K562 (cell line): ENCODE results near the gene ACADSB. TPM values are rescaled to one million over a fixed set of nuclear protein-coding genes. Genes with fewer than 3 reads are reported as not detected.

Experiments
- BMI1 ChIP-seq: fragments of 150-350 bp; IDR thresholded peaks from 2 replicates; pipeline ENCODE4 v1.6.1; 2014; ENCODE audit warnings: low read length
- CBX2 ChIP-seq: fragments of 200-600 bp; sonication (generic); IDR thresholded peaks from one replicate; pipeline ENCODE4 v1.6.1; 2012; ENCODE audit warnings: mild to moderate bottlenecking, low read length, inconsistent platforms; ENCODE audit not compliant: insufficient read depth, poor library complexity, severe bottlenecking
- CBX8 ChIP-seq: fragments of 200-600 bp; sonication (generic); IDR thresholded peaks from 2 replicates; pipeline ENCODE4 v1.6.1; 2012; ENCODE audit warnings: borderline replicate concordance, mixed run types, low read depth, mild to moderate bottlenecking, moderate library complexity, mixed read lengths, low read length, control low read depth, inconsistent platforms; ENCODE audit not compliant: poor library complexity, severe bottlenecking; ENCODE audit errors: extremely low read depth
- HNRNPH1 ChIP-seq: fragments of 200-400 bp; formaldehyde crosslinking; optimal IDR thresholded peaks from 2 replicates; pipeline ENCODE3; 2017; ENCODE audit warnings: low read depth, mild to moderate bottlenecking, low read length, moderate library complexity
- KLF6 ChIP-seq: fragments of 250-450 bp; sonication (Bioruptor Pico); IDR thresholded peaks from 2 replicates; pipeline ENCODE4 v1.4.0; 2020; ENCODE audit warnings: mild to moderate bottlenecking, moderate library complexity, borderline replicate concordance
- RAD21 ChIP-seq, 2 experiments: fragments of 250-450 bp in 1 of 2; fragments of 450-650 bp in 1 of 2; sonication (Bioruptor Pico) in 1 of 2; formaldehyde crosslinking in 1 of 2; IDR thresholded peaks in 1 of 2; conservative IDR thresholded peaks in 1 of 2; 2 replicates each; pipeline versions ENCODE4 v1.4.0 to v1.8.0; 2020 to 2022; ENCODE audit warnings: mild to moderate bottlenecking in 2 of 2, moderate library complexity in 1 of 2
- RBM22 ChIP-seq: fragments of 200-400 bp; formaldehyde crosslinking; IDR thresholded peaks from 2 replicates; pipeline ENCODE4 v1.6.1; 2018; ENCODE audit warnings: low read length, low read depth; ENCODE audit not compliant: poor library complexity, severe bottlenecking
- TAF9B ChIP-seq: fragments of 450-650 bp; IDR thresholded peaks from 2 replicates; pipeline ENCODE4 v1.6.1; 2018; ENCODE audit warnings: mild to moderate bottlenecking; ENCODE audit not compliant: partially characterized antibody
- ZZZ3 ChIP-seq: fragments of 450-650 bp; IDR thresholded peaks from 2 replicates; pipeline ENCODE4 v1.6.1; 2016; ENCODE audit warnings: antibody characterized with exemption, mild to moderate bottlenecking, moderate library complexity
- polyA plus RNA-seq, 8 experiments: library from polyadenylated mRNA; depleted of rRNA in 4 of 8; stranded (reverse) in 5 of 8; unstranded in 3 of 8; fragments of >200 nt; fragmentation: Nextera tagmentation in 2 of 8; fragmentation: Illumina TruSeq in 1 of 8; extraction: Ambion mirVana in 2 of 8; extraction: Trizol in 1 of 8; gene quantifications; 2 replicates each; pipeline versions ENCODE4 v1.2.1 to v1.2.3, GENCODE V29; 2011 to 2014; ENCODE audit warnings: inconsistent platforms in 1 of 8, missing spikeins in 1 of 8
- total RNA-seq, 7 experiments: library from RNA; depleted of rRNA in 6 of 7; stranded (reverse); fragments of >200 nt in 6 of 7; fragmentation: Illumina TruSeq in 2 of 7; extraction: Trizol in 2 of 7; gene quantifications; 2 replicates each; pipeline versions ENCODE4 v1.2.1 to v1.2.3, GENCODE V29; 2011 to 2021; ENCODE audit warnings: low replicate concordance in 1 of 7
- TF ChIP-seq, protein P1 (sequence below): fragments of 250-450 bp; sonication (Bioruptor Pico); IDR thresholded peaks from 2 replicates; pipeline ENCODE4 v1.4.0; 2020
- TF ChIP-seq, protein P2 (sequence below): fragments of 450-650 bp; IDR thresholded peaks from 2 replicates; pipeline ENCODE4 v1.6.1; 2016; ENCODE audit warnings: borderline replicate concordance
- TF ChIP-seq, protein P3 (sequence below): sonication (generic); formaldehyde crosslinking; IDR thresholded peaks from 2 replicates; pipeline ENCODE4 v1.8.0; 2022; ENCODE audit warnings: mild to moderate bottlenecking, missing genetic modification reagents
- TF ChIP-seq, protein P4 (sequence below): sonication (generic); formaldehyde crosslinking; IDR thresholded peaks from 2 replicates; pipeline ENCODE4 v1.8.1; 2023; ENCODE audit warnings: mild to moderate bottlenecking, missing genetic modification reagents
- TF ChIP-seq, protein P5 (sequence below): sonication (generic); formaldehyde crosslinking; IDR thresholded peaks from 2 replicates; pipeline ENCODE4 v1.8.1; 2023; ENCODE audit warnings: mild to moderate bottlenecking, missing genetic modification reagents

ACADSB gene
- total and polyA plus RNA-seq, 9 of the 15 experiments (the other 6 are each of a cell fraction or from before 2014, with no cell fraction given): 2.9 to 9.1 (median 5.8) TPM

DNA sequence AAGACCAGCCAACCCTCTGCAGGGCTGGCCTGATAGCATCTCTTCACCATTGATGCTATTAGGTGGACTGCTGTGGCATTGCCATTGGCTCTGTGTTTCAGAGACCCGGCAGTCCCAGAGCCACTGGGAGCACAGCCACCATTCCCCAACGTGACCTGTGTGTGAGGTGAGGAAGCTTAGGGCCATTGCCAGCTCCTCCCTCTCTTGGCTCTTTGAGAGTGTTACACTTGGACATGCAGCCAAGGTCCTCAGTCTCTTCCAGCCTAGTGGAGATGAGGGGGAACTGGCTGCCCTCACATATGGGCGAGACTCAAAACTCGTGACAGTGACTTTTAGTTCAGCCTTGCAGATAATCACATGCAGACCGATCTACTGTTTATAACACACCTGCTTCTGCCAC is 87.6 kb downstream of the ACADSB start (continued):
- TF ChIP-seq, protein P1, sequence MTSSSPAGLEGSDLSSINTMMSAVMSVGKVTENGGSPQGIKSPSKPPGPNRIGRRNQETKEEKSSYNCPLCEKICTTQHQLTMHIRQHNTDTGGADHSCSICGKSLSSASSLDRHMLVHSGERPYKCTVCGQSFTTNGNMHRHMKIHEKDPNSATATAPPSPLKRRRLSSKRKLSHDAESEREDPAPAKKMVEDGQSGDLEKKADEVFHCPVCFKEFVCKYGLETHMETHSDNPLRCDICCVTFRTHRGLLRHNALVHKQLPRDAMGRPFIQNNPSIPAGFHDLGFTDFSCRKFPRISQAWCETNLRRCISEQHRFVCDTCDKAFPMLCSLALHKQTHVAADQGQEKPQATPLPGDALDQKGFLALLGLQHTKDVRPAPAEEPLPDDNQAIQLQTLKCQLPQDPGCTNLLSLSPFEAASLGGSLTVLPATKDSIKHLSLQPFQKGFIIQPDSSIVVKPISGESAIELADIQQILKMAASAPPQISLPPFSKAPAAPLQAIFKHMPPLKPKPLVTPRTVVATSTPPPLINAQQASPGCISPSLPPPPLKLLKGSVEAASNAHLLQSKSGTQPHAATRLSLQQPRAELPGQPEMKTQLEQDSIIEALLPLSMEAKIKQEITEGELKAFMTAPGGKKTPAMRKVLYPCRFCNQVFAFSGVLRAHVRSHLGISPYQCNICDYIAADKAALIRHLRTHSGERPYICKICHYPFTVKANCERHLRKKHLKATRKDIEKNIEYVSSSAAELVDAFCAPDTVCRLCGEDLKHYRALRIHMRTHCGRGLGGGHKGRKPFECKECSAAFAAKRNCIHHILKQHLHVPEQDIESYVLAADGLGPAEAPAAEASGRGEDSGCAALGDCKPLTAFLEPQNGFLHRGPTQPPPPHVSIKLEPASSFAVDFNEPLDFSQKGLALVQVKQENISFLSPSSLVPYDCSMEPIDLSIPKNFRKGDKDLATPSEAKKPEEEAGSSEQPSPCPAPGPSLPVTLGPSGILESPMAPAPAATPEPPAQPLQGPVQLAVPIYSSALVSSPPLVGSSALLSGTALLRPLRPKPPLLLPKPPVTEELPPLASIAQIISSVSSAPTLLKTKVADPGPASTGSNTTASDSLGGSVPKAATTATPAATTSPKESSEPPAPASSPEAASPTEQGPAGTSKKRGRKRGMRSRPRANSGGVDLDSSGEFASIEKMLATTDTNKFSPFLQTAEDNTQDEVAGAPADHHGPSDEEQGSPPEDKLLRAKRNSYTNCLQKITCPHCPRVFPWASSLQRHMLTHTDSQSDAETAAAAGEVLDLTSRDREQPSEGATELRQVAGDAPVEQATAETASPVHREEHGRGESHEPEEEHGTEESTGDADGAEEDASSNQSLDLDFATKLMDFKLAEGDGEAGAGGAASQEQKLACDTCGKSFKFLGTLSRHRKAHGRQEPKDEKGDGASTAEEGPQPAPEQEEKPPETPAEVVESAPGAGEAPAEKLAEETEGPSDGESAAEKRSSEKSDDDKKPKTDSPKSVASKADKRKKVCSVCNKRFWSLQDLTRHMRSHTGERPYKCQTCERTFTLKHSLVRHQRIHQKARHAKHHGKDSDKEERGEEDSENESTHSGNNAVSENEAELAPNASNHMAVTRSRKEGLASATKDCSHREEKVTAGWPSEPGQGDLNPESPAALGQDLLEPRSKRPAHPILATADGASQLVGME: no peak
- TF ChIP-seq RBM22: no peak
- no peak for TF ChIP-seq KLF6 (CRISPR knock-in tag)
- TF ChIP-seq, protein P2, sequence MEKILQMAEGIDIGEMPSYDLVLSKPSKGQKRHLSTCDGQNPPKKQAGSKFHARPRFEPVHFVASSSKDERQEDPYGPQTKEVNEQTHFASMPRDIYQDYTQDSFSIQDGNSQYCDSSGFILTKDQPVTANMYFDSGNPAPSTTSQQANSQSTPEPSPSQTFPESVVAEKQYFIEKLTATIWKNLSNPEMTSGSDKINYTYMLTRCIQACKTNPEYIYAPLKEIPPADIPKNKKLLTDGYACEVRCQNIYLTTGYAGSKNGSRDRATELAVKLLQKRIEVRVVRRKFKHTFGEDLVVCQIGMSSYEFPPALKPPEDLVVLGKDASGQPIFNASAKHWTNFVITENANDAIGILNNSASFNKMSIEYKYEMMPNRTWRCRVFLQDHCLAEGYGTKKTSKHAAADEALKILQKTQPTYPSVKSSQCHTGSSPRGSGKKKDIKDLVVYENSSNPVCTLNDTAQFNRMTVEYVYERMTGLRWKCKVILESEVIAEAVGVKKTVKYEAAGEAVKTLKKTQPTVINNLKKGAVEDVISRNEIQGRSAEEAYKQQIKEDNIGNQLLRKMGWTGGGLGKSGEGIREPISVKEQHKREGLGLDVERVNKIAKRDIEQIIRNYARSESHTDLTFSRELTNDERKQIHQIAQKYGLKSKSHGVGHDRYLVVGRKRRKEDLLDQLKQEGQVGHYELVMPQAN: no peak
- TF ChIP-seq ZZZ3: no peak
- no peak for TF ChIP-seq CBX2
- TF ChIP-seq HNRNPH1: no peak
- no peak for TF ChIP-seq RAD21 (CRISPR knock-in tag; conservative IDR thresholded peaks at IDR 0.05 in 1 of 2, IDR thresholded peaks at IDR 0.05 in 1 of 2)
- no peak for TF ChIP-seq TAF9B
- no peak for TF ChIP-seq BMI1
- TF ChIP-seq, protein P3, sequence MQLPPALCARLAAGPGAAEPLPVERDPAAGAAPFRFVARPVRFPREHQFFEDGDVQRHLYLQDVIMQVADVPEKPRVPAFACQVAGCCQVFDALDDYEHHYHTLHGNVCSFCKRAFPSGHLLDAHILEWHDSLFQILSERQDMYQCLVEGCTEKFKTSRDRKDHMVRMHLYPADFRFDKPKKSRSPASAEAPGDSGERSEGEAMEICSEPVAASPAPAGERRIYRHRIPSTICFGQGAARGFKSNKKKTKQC (CRISPR knock-in tag): no peak
- TF ChIP-seq, protein P4, sequence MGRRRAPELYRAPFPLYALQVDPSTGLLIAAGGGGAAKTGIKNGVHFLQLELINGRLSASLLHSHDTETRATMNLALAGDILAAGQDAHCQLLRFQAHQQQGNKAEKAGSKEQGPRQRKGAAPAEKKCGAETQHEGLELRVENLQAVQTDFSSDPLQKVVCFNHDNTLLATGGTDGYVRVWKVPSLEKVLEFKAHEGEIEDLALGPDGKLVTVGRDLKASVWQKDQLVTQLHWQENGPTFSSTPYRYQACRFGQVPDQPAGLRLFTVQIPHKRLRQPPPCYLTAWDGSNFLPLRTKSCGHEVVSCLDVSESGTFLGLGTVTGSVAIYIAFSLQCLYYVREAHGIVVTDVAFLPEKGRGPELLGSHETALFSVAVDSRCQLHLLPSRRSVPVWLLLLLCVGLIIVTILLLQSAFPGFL (CRISPR knock-in tag): no peak
- TF ChIP-seq, protein P5, sequence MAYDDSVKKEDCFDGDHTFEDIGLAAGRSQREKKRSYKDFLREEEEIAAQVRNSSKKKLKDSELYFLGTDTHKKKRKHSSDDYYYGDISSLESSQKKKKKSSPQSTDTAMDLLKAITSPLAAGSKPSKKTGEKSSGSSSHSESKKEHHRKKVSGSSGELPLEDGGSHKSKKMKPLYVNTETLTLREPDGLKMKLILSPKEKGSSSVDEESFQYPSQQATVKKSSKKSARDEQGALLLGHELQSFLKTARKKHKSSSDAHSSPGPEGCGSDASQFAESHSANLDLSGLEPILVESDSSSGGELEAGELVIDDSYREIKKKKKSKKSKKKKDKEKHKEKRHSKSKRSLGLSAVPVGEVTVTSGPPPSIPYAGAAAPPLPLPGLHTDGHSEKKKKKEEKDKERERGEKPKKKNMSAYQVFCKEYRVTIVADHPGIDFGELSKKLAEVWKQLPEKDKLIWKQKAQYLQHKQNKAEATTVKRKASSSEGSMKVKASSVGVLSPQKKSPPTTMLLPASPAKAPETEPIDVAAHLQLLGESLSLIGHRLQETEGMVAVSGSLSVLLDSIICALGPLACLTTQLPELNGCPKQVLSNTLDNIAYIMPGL (CRISPR knock-in tag): no peak
- no peak for TF ChIP-seq CBX8
